K562 (cell line): ENCODE data around the gene POT1. TPM values are rescaled to one million over a fixed set of nuclear protein-coding genes. Genes with fewer than 3 reads are reported as not detected.

Experiments
- BMI1 ChIP-seq: fragments of 150-350 bp; IDR thresholded peaks from 2 replicates; pipeline ENCODE4 v1.6.1; 2014; ENCODE audit warnings: low read length
- FOXJ2 ChIP-seq: fragments of 200-800 bp; sonication (Bioruptor generic); IDR thresholded peaks from 2 replicates; pipeline ENCODE4 v1.6.1; 2016; ENCODE audit warnings: missing genetic modification characterization, missing compliant biosample characterization
- FUS ChIP-seq: fragments of 200-400 bp; formaldehyde crosslinking; optimal IDR thresholded peaks from 2 replicates; pipeline ENCODE3; 2017; ENCODE audit warnings: low read depth, low read length
- MAZ ChIP-seq, 2 experiments: fragments of 450-650 bp in 1 of 2; sonication (generic) in 1 of 2; formaldehyde crosslinking; IDR thresholded peaks in 1 of 2; conservative IDR thresholded peaks in 1 of 2; 2 replicates each; pipeline versions ENCODE4 v1.4.0 to v1.5.0; 2020; ENCODE audit warnings: mild to moderate bottlenecking in 1 of 2, missing genetic modification reagents in 1 of 2
- MECOM ChIP-seq: fragments of 250-450 bp; sonication (Bioruptor Pico); IDR thresholded peaks from 2 replicates; pipeline ENCODE4 v1.8.0; 2022; ENCODE audit warnings: inconsistent platforms
- MIER1 ChIP-seq: fragments of 450-650 bp; IDR thresholded peaks from 2 replicates; pipeline ENCODE4 v1.6.1; 2016; ENCODE audit warnings: antibody characterized with exemption, mild to moderate bottlenecking, low read depth
- MTA1 ChIP-seq: fragments of 450-650 bp; IDR thresholded peaks from 2 replicates; pipeline ENCODE4 v1.6.1; 2017; ENCODE audit warnings: borderline replicate concordance
- NEUROD1 ChIP-seq: fragments of 150-350 bp; IDR thresholded peaks from 2 replicates; pipeline ENCODE4 v1.6.1; 2014; ENCODE audit warnings: borderline replicate concordance, low read length, low read depth; ENCODE audit not compliant: partially characterized antibody
- SMARCA4 ChIP-seq: fragments of 450-650 bp; IDR thresholded peaks from 2 replicates; pipeline ENCODE4 v1.6.1; 2016
- STAT6 ChIP-seq: sonication (generic); formaldehyde crosslinking; IDR thresholded peaks from 2 replicates; pipeline ENCODE4 v1.8.1; 2023; ENCODE audit warnings: mild to moderate bottlenecking, missing genetic modification reagents
- TSHZ1 ChIP-seq: fragments of 250-450 bp; sonication (Bioruptor Pico); IDR thresholded peaks from 2 replicates; pipeline ENCODE4 v1.4.0; 2020; ENCODE audit warnings: mild to moderate bottlenecking, moderate library complexity
- ZBTB12 ChIP-seq: fragments of 250-450 bp; sonication (Bioruptor Pico); IDR thresholded peaks from 2 replicates; pipeline ENCODE4 v1.4.0; 2020
- ZNF347 ChIP-seq: fragments of 450-650 bp; formaldehyde crosslinking; IDR thresholded peaks from 2 replicates; pipeline ENCODE4 v1.4.0; 2020; ENCODE audit warnings: low read depth, mild to moderate bottlenecking, moderate library complexity
- ZNF384 ChIP-seq: IDR thresholded peaks from 2 replicates; pipeline ENCODE4 v1.6.1; 2012; ENCODE audit warnings: low read depth, low read length, improper control_type of control experiment
- polyA plus RNA-seq, 8 experiments: library from polyadenylated mRNA; depleted of rRNA in 4 of 8; stranded (reverse) in 5 of 8; unstranded in 3 of 8; fragments of >200 nt; fragmentation: Nextera tagmentation in 2 of 8; fragmentation: Illumina TruSeq in 1 of 8; extraction: Ambion mirVana in 2 of 8; extraction: Trizol in 1 of 8; gene quantifications; 2 replicates each; pipeline versions ENCODE4 v1.2.1 to v1.2.3, GENCODE V29; 2011 to 2014; ENCODE audit warnings: inconsistent platforms in 1 of 8, missing spikeins in 1 of 8
- total RNA-seq, 7 experiments: library from RNA; depleted of rRNA in 6 of 7; stranded (reverse); fragments of >200 nt in 6 of 7; fragmentation: Illumina TruSeq in 2 of 7; extraction: Trizol in 2 of 7; gene quantifications; 2 replicates each; pipeline versions ENCODE4 v1.2.1 to v1.2.3, GENCODE V29; 2011 to 2021; ENCODE audit warnings: low replicate concordance in 1 of 7
- TF ChIP-seq, protein P1 (sequence below), 2 experiments: fragments of 450-650 bp; conservative IDR thresholded peaks; 2 replicates each; pipeline ENCODE4 v1.6.1; 2017; ENCODE audit warnings: mild to moderate bottlenecking in 2 of 2, moderate library complexity in 2 of 2
- TF ChIP-seq, protein P2 (sequence below): IDR thresholded peaks from 3 replicates; pipeline ENCODE4 v1.6.1; 2011; ENCODE audit warnings: borderline replicate concordance, mild to moderate bottlenecking, moderate library complexity; ENCODE audit not compliant: insufficient read length; ENCODE audit errors: extremely low read depth

The POT1 gene
- total and polyA plus RNA-seq, 9 of the 15 experiments (the other 6 are each of a cell fraction or from before 2014, with no cell fraction given), result 37.9 to 140 (median 63.6) TPM

DNA sequence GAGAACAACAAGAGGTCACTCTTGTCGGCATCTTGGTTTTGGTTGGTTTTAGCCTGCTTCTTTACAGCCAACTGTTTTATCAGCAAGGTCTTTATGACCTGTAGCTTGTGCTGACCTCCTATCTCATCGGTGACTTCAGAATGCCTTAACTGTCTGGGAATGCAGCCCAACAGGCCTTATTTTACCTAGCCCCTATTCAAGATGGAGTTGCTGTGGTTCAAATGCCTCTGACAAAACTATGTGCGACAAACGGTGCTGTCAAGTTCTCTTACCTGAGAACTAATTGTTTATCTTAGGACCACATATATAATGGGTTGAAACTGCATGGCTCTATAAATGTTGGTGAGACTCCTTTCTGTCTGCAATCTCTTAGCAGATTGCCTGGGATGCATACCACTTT, 35.9 kb upstream of the POT1 start (continued):
- TF ChIP-seq ZBTB12 (CRISPR knock-in tag) (no peak), ZNF347 (no peak), MIER1 (no peak), NEUROD1 (no peak), STAT6 (CRISPR knock-in tag) (no peak), FOXJ2 (tag) (no peak), SMARCA4 (no peak), BMI1 (no peak), MECOM (CRISPR knock-in tag) (peak; percentile 85), MAZ (CRISPR knock-in tag; conservative IDR thresholded peaks at IDR 0.05 in 1 of 2, IDR thresholded peaks at IDR 0.05 in 1 of 2) (no peak), ZNF384 (no peak), FUS (no peak), MTA1 (no peak), TSHZ1 (CRISPR knock-in tag) (0 out of 2 replicates have a peak, but pooled peaks have one; percentile 54)
- TF ChIP-seq, protein P1, sequence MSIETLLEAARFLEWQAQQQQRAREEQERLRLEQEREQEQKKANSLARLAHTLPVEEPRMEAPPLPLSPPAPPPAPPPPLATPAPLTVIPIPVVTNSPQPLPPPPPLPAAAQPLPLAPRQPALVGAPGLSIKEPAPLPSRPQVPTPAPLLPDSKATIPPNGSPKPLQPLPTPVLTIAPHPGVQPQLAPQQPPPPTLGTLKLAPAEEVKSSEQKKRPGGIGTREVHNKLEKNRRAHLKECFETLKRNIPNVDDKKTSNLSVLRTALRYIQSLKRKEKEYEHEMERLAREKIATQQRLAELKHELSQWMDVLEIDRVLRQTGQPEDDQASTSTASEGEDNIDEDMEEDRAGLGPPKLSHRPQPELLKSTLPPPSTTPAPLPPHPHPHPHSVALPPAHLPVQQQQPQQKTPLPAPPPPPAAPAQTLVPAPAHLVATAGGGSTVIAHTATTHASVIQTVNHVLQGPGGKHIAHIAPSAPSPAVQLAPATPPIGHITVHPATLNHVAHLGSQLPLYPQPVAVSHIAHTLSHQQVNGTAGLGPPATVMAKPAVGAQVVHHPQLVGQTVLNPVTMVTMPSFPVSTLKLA (conservative IDR thresholded peaks at IDR 0.05), result no peak
- TF ChIP-seq, protein P2, sequence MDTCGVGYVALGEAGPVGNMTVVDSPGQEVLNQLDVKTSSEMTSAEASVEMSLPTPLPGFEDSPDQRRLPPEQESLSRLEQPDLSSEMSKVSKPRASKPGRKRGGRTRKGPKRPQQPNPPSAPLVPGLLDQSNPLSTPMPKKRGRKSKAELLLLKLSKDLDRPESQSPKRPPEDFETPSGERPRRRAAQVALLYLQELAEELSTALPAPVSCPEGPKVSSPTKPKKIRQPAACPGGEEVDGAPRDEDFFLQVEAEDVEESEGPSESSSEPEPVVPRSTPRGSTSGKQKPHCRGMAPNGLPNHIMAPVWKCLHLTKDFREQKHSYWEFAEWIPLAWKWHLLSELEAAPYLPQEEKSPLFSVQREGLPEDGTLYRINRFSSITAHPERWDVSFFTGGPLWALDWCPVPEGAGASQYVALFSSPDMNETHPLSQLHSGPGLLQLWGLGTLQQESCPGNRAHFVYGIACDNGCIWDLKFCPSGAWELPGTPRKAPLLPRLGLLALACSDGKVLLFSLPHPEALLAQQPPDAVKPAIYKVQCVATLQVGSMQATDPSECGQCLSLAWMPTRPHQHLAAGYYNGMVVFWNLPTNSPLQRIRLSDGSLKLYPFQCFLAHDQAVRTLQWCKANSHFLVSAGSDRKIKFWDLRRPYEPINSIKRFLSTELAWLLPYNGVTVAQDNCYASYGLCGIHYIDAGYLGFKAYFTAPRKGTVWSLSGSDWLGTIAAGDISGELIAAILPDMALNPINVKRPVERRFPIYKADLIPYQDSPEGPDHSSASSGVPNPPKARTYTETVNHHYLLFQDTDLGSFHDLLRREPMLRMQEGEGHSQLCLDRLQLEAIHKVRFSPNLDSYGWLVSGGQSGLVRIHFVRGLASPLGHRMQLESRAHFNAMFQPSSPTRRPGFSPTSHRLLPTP, result no peak
